Stomach (tissue), 9 donors: Measurements from ENCODE around the gene STAT5B. TPM values are rescaled to one million over a fixed set of nuclear protein-coding genes. Genes with fewer than 3 reads are reported as not detected.
"Not testable (repeated sequence)": the region's sequence is repeated elsewhere in the genome, so short reads cannot be mapped to it uniquely, and the experiment has no call there.

Experiments used
- DNase-seq, 2 donors: peaks; one replicate each; pipeline versions ENCODE4 v3.0.0 to v3.0.0-alpha.2; 2013 to 2019
- H3K27ac ChIP-seq, 5 donors: fragments of 200-600 bp in 4 of 5; sonication (generic) in 4 of 5; one replicate each; pipeline ENCODE4 v1.5.1; 2013 to 2019; ENCODE audit warnings: mild to moderate bottlenecking in 1 of 5, moderate library complexity in 1 of 5
- H3K27me3 ChIP-seq, 3 donors: fragments of 200-600 bp; sonication (generic); one replicate each; pipeline ENCODE4 v1.5.1; 2017 to 2019; ENCODE audit warnings: mixed run types in 1 of 3
- H3K36me3 ChIP-seq, 4 donors: fragments of 200-600 bp; sonication (generic); 1 replicate in 3 of 4; 2 replicates in 1 of 4; pipeline ENCODE4 v1.5.1; 2016 to 2019
- H3K4me1 ChIP-seq, 4 donors: fragments of 200-600 bp; sonication (generic); one replicate each; pipeline ENCODE4 v1.5.1; 2016 to 2019
- H3K4me3 ChIP-seq, 4 donors: fragments of 200-600 bp; sonication (generic) in 3 of 4; one replicate each; pipeline ENCODE4 v1.5.1; 2016 to 2019; ENCODE audit warnings: mild to moderate bottlenecking in 1 of 4
- H3K9me3 ChIP-seq, 4 donors: fragments of 200-600 bp; sonication (generic); one replicate each; pipeline ENCODE4 v1.5.1; 2016 to 2019
- CTCF ChIP-seq, 7 experiments: fragments of 450-650 bp in 4 of 7; fragments of 200-600 bp in 3 of 7; sonication (generic) in 3 of 7; IDR thresholded peaks; one replicate each; pipeline ENCODE4 v1.5.1; 2016 to 2019; ENCODE audit warnings: antibody characterized with exemption in 7 of 7, control low read depth in 2 of 7, mild to moderate bottlenecking in 1 of 7
- EP300 ChIP-seq: sonication (generic); formaldehyde crosslinking; IDR thresholded peaks from one replicate; pipeline ENCODE4 v1.6.1; 2017; ENCODE audit warnings: antibody characterized with exemption
- POLR2A ChIP-seq, 4 donors: fragments of 450-650 bp; IDR thresholded peaks; one replicate each; pipeline ENCODE4 v1.6.1; 2016; ENCODE audit warnings: antibody characterized with exemption in 4 of 4, control low read depth in 2 of 4, mild to moderate bottlenecking in 1 of 4, moderate library complexity in 1 of 4
- POLR2AphosphoS5 ChIP-seq, 3 donors: sonication (generic); formaldehyde crosslinking; IDR thresholded peaks; one replicate each; pipeline ENCODE4 v1.6.1; 2016; ENCODE audit warnings: antibody characterized with exemption in 3 of 3
- WGBS, 5 donors: extraction: QIAGEN DNeasy Blood & Tissue Kit in 3 of 5; methylation state at CpG; one replicate each; pipeline versions ENCODE4 v1.1.5 to v1.1.7; 2013 to 2018; 5-methylcytosine and 5-hydroxymethylcytosine counted together
- intact Hi-C: fragments of 100-400 bp; cut with DNase I; formaldehyde crosslinking; loops from one replicate; pipeline ENCODE4 v1.15.1; 2023; ENCODE audit warnings: low total_unique reads
- polyA plus RNA-seq, 3 donors: library from polyadenylated mRNA; stranded (reverse); fragments of 200-250 nt; gene quantifications; one replicate each; pipeline ENCODE4 v1.2.3, GENCODE V29; 2013
- total RNA-seq, 5 donors: library from RNA; depleted of rRNA; stranded (reverse); fragments of >200 nt; gene quantifications; one replicate each; pipeline versions ENCODE4 v1.1.0 to v1.2.3, GENCODE V29; 2014 to 2016
- donor health status: healthy with polysubstance abuse.
- donor health status: Bipolar disorder and iron deficiency.
- donor health status: healthy.

The STAT5B gene
- total and polyA plus RNA-seq, 8 donors = 18.9 to 86.2 (median 52.4) TPM

- 71 to 82% (median 79%) methylated on average over 4 of the region's 4 CpGs for WGBS, 5 donors
Observed at GRCh38 chr17:42270170-42270535, 6.0 kb downstream of the STAT5B start.

GRCh38 chr17:42268236-42268635 lies 8.0 kb downstream of the STAT5B start:
- H3K4me3 ChIP-seq = no peak overlapping the region
- no peak for DNase-seq
- peaks cover 0 to 66% (median 32%) of the 10 kb centered on the region in 4 donors for H3K4me1 ChIP-seq
- no peaks in the 10 kb centered on the region for H3K27me3 ChIP-seq
- WGBS, 5 donors = 76 to 91% (median 85%) methylated on average over 5 of the region's 5 CpGs
- no peak for TF ChIP-seq EP300
- no peak for TF ChIP-seq POLR2A (IDR thresholded peaks at IDR 0.05)
- no peak for TF ChIP-seq CTCF (IDR thresholded peaks at IDR 0.05)
- TF ChIP-seq POLR2AphosphoS5 (IDR thresholded peaks at IDR 0.05) = no peak
- no peak overlapping the region for H3K27ac ChIP-seq
- intact Hi-C loops = no loop called here
- no peaks in the 10 kb centered on the region for H3K9me3 ChIP-seq
- H3K36me3 ChIP-seq = no peaks in the 10 kb centered on the region

More at GRCh38 chr17:42270170-42270535, 6.0 kb downstream of the STAT5B start:
- DNase-seq = no peak
- Histone ChIP-seq H3K9me3 (no peaks in the 10 kb centered on the region), H3K27ac (peak overlapping the region in 2 of 5 donors; percentile 22 to 30), H3K36me3 (no peaks in the 10 kb centered on the region), H3K27me3 (no peaks in the 10 kb centered on the region), H3K4me3 (no peak overlapping the region), H3K4me1 (peaks cover 4 to 85% (median 45%) of the 10 kb centered on the region in 4 donors)
- TF ChIP-seq POLR2AphosphoS5 (IDR thresholded peaks at IDR 0.05) = no peak
- TF ChIP-seq EP300 = no peak
- TF ChIP-seq CTCF (IDR thresholded peaks at IDR 0.05) = no peak
- TF ChIP-seq POLR2A (IDR thresholded peaks at IDR 0.05) = no peak
- intact Hi-C loops = no loop called here

- Histone ChIP-seq H3K4me3 (no peak overlapping the region), H3K9me3 (no peaks in the 10 kb centered on the region), H3K27me3 (no peaks in the 10 kb centered on the region), H3K27ac (peak overlapping the region in 3 of 5 donors; percentile 37 to 55 (median 48)), H3K36me3 (no peaks in the 10 kb centered on the region), H3K4me1 (peaks cover 0 to 55% (median 27%) of the 10 kb centered on the region in 4 donors)
- peak in 1 of 2 donors; percentile 36 for DNase-seq
- intact Hi-C loops = no loop called here
- 62 to 71% (median 67%) methylated on average over 9 of the region's 9 CpGs for WGBS, 5 donors
- TF ChIP-seq CTCF (IDR thresholded peaks at IDR 0.05) = no peak
- peak in 1 of 3 donors; percentile 53 for TF ChIP-seq POLR2AphosphoS5 (IDR thresholded peaks at IDR 0.05)
- TF ChIP-seq POLR2A (IDR thresholded peaks at IDR 0.05) = no peak
- TF ChIP-seq EP300 = no peak
Observed at GRCh38 chr17:42266918-42267766, 9.0 kb downstream of the STAT5B start.

- DNase-seq = no peak
- no peaks in the 10 kb centered on the region for H3K27me3 ChIP-seq
- H3K9me3 ChIP-seq = no peaks in the 10 kb centered on the region
- H3K4me1 ChIP-seq = peaks cover 0 to 50% (median 26%) of the 10 kb centered on the region in 4 donors
- H3K4me3 ChIP-seq = no peak overlapping the region
- WGBS, 5 donors = 83 to 92% (median 86%) methylated on average over 2 of the region's 2 CpGs
- TF ChIP-seq EP300 = no peak
- TF ChIP-seq POLR2A (IDR thresholded peaks at IDR 0.05) = no peak
- no peak for TF ChIP-seq POLR2AphosphoS5 (IDR thresholded peaks at IDR 0.05)
- no peak for TF ChIP-seq CTCF (IDR thresholded peaks at IDR 0.05)
- intact Hi-C loops = no loop called here
- peak overlapping the region in 3 of 5 donors; percentile 37 to 55 (median 48) for H3K27ac ChIP-seq
- H3K36me3 ChIP-seq = no peaks in the 10 kb centered on the region
Observed at GRCh38 chr17:42266462-42266861, 9.7 kb downstream of the STAT5B start.

- intact Hi-C loops, H3K9me3 ChIP-seq, DNase-seq, H3K4me3 ChIP-seq, H3K27me3 ChIP-seq, H3K36me3 ChIP-seq, H3K27ac ChIP-seq: not testable (repeated sequence)
- 85 to 100% (median 100%) methylated on average over 2 to 3 of the region's 4 CpGs; no CpG with 5 or more reads in 2 of the 5 donors for WGBS, 5 donors
- H3K4me1 ChIP-seq = peaks cover 0 to 30% (median 15%) of the 10 kb centered on the region in 4 donors
Observed at GRCh38 chr17:42264366-42264765, 11.8 kb downstream of the STAT5B start.
